Activated naive CD4-positive, alpha-beta T cell treated with anti-CD3 and anti-CD28 coated beads for 36 hours (primary cell): Measurements from ENCODE around the gene ZNF329. TPM values are rescaled to one million over a fixed set of nuclear protein-coding genes. Genes with fewer than 3 reads are reported as not detected.
"Not testable (repeated sequence)": the region's sequence is repeated elsewhere in the genome, so short reads cannot be mapped to it uniquely, and the experiment has no call there.

ENCODE experiments used
- CTCF ChIA-PET: fragments of 350-600 bp; sonication (Branson Sonifier 250); formaldehyde crosslinking; loops from one replicate; lab custom pipeline; 2021; ENCODE audit warnings: antibody characterized with exemption; lab: Charles Lee
- DNase-seq: peaks from one replicate; pipeline ENCODE4 v3.0.0-alpha.2; 2020
- H3K27ac Mint-ChIP-seq: one replicate; pipeline ENCODE4 v1.8.0; 2021; ENCODE audit warnings: mild to moderate bottlenecking, mixed read lengths
- H3K27me3 Mint-ChIP-seq: one replicate; pipeline ENCODE4 v1.8.0; 2021; ENCODE audit warnings: low read depth, mixed read lengths
- H3K36me3 Mint-ChIP-seq: one replicate; pipeline ENCODE4 v1.8.0; 2021; ENCODE audit warnings: low read depth, mixed read lengths
- H3K4me1 Mint-ChIP-seq: one replicate; pipeline ENCODE4 v1.8.0; 2021; ENCODE audit warnings: low read depth, mixed read lengths
- H3K4me3 Mint-ChIP-seq: one replicate; pipeline ENCODE4 v1.8.0; 2021; ENCODE audit warnings: mild to moderate bottlenecking, moderate library complexity, mixed read lengths
- H3K9me3 Mint-ChIP-seq: one replicate; pipeline ENCODE4 v1.8.0; 2021; ENCODE audit warnings: mixed read lengths
- intact Hi-C: fragments of 100-400 bp; cut with micrococcal nuclease; formaldehyde crosslinking; loops from one replicate; pipeline ENCODE4 v1.15.1; 2023
- total RNA-seq, 2 experiments: library from RNA; stranded (reverse); gene quantifications; one replicate each; pipeline ENCODE4 v1.2.3, GENCODE V29; 2021

Gene ZNF329
- total RNA-seq, 2 experiments from 2014 or later, result 4.3 to 4.8 TPM

DNA sequence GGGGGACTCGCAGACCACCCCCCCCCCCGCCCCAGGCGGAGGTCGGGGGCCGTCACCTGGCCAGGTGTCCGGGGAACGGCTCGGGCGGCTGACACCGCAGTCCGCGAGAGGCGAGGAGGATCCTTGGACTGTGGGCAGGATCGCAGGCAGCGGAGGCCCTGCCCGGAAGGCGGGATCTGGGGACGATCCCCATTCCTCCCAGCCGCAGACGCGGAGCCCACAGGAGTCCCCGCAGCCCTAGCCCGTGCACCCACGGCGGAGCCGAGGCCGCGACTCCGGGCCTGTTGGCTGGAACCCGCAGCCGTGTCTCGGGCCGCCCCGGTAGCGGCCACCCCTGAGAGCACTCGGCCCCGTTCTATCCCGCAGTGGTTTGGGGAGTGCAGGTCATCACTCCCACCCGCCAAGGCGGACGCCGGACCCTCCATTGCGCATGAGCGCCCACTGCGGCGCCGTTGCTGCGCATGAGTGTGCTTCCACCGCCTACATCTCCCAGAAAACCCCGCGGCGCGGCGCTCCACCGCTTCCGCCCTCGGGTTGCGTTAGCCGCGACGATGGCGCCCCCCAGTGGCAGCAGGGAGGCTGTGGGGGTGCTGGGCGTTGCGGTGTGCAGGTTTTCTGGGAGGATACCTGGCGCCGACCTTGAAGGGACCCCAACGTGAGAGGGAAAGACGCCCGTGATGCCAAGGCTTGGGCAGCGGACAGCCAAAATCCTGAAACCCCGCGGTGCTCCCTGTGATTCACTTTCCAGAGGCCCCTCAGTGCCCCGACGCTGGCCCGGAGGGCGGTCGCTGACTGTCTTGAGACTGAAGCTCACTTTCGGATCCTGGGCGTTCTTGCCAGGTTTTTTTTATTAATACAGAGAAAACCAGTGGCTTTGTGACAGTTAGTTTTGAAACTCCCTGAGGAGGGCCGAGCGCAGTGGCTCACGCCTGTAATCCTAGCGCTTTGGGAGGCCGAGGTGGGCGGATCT, 4.4 kb upstream of the ZNF329 start:
- Mint-ChIP-seq H3K4me1 (peaks cover 17% of the 10 kb centered on the region), H3K9me3 (peaks cover 5% of the 10 kb centered on the region), H3K27ac (no peak overlapping the region), H3K4me3 (peak overlapping the region; percentile 73), H3K27me3 (no peaks in the 10 kb centered on the region), H3K36me3 (no peaks in the 10 kb centered on the region)
- DNase-seq, result peak; percentile 97
- CTCF ChIA-PET, result no interaction called here
- intact Hi-C loops, result loop anchor here (1.0 to 10.0 kb wide), 10 partner anchors 28 to 1051 kb away; partner anchors contain the start of genes ZNF274, ZNF552, ZNF606 and ZNF772

DNA sequence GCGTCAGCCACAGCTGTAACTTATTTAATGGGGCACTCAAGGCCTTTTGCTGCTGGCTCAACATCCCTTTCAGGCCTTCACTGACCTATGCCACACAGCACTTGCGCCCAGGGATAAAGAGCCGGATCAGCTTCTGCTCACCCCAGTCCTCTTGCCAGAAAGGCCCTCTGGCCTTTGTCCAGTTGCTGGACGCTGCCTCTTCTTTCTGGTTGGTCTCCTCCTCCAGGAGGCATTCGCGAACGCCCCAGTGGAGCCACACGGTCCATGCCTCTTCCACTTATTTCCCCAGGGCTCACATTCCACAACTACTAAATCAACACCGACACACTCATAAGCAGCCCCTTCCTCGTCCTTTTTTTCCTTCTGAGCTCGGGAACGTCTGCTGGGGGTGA, 3.7 kb upstream of the ZNF329 start:
- CTCF ChIA-PET, result no interaction called here
- no peak overlapping the region for H3K27ac Mint-ChIP-seq
- no peak for DNase-seq
- intact Hi-C loops, result loop anchor here (2.0 to 10.0 kb wide), 5 partner anchors 29 to 679 kb away; partner anchors contain the start of genes ZNF274, ZNF552, ZNF772 and ZNF776
- H3K4me3 Mint-ChIP-seq, result peak overlapping the region; percentile 73
- H3K36me3 Mint-ChIP-seq, result no peaks in the 10 kb centered on the region
- no peaks in the 10 kb centered on the region for H3K27me3 Mint-ChIP-seq
- H3K4me1 Mint-ChIP-seq, result peaks cover 22% of the 10 kb centered on the region
- peaks cover 7% of the 10 kb centered on the region for H3K9me3 Mint-ChIP-seq

DNA sequence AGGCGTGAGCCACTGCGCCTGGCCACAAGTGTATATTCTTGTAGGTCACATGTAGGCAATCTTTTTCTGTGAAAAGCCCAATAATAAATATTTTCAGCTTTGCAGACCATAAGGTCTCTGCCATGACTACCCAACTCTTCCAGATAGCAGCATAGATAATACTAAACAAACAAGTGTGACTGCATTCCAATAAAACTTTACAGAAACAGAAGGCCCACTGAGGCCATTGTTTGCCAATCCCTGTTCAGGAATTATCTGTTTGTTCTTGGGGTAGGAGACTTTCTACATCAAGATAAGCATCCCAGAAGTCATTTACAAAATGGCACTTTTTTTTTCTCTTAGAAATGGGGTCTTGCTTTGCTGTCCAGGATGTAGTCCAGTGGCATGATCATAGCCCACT, 2.8 kb upstream of the ZNF329 start:
- Mint-ChIP-seq H3K36me3 (peaks cover 3% of the 10 kb centered on the region), H3K27ac (no peak overlapping the region)
- intact Hi-C loops, result loop anchor here (10.0 kb wide), 2 partner anchors 339 to 679 kb away; partner anchors contain the start of genes ZNF552 and ZNF772

DNA sequence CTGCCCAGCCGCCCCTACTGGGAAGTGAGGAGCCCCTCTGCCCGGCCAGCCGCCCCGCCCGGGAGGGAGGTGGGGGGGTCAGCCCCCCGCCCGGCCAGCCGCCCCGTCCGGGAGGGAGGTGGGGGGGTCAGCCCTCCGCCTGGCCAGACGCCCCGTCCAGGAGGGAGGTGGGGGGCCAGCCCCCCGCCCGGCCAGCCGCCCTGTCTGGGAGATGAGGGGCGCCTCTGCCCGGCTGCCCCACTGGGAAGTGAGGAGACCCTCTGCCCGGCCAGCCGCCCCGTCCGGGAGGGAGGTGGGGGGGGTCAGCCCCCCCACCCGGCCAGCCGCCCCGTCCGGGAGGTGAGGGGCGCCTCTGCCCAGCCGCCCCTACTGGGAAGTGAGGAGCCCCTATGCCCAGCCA, 3.1 kb downstream of the ZNF329 start:
- peaks cover 22% of the 10 kb centered on the region for H3K36me3 Mint-ChIP-seq
- H3K27me3 Mint-ChIP-seq, intact Hi-C loops, CTCF ChIA-PET, H3K27ac Mint-ChIP-seq, H3K4me3 Mint-ChIP-seq, DNase-seq: not testable (repeated sequence)
- H3K4me1 Mint-ChIP-seq, result peaks cover 16% of the 10 kb centered on the region
- peaks cover 24% of the 10 kb centered on the region for H3K9me3 Mint-ChIP-seq

More for the DNA sequence above, 2.8 kb upstream of the ZNF329 start:
- H3K4me1 Mint-ChIP-seq, result peaks cover 24% of the 10 kb centered on the region
- H3K9me3 Mint-ChIP-seq, result peaks cover 6% of the 10 kb centered on the region
- H3K4me3 Mint-ChIP-seq, result no peak overlapping the region
- no peaks in the 10 kb centered on the region for H3K27me3 Mint-ChIP-seq
- DNase-seq, result no peak
- CTCF ChIA-PET, result interaction anchor here (0.7 kb wide), 1 partner anchor 182 kb away, joined by 3 read pairs; no protein-coding TSS in a partner anchor

DNA sequence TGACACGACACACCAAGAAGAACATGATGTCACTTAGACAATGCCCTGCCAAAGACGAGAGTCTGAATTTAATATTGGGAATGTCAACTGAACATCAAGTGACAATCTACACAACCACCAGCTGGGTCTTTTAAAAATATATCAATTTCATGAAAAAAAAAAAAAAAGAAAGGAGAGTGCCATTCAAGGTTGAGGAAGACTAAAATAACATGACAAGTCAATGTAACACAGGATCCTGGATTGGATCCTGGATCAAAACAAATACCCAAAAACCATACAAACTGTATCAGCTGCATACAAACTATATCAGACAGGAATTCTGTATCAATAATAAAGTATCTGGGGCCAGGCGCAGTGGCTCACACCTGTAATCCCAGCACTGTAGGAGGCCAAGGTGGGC, 4.7 kb downstream of the ZNF329 start:
- peaks cover 10% of the 10 kb centered on the region for H3K4me1 Mint-ChIP-seq
- peaks cover 35% of the 10 kb centered on the region for H3K36me3 Mint-ChIP-seq
- H3K4me3 Mint-ChIP-seq, result no peak overlapping the region
- CTCF ChIA-PET, result interaction anchor here (0.7 kb wide), 1 partner anchor 14 kb away, joined by 3 read pairs; no protein-coding TSS in a partner anchor
- no peak for DNase-seq
- peaks cover 29% of the 10 kb centered on the region for H3K9me3 Mint-ChIP-seq
- intact Hi-C loops, result no loop called here
- no peaks in the 10 kb centered on the region for H3K27me3 Mint-ChIP-seq
- no peak overlapping the region for H3K27ac Mint-ChIP-seq

DNA sequence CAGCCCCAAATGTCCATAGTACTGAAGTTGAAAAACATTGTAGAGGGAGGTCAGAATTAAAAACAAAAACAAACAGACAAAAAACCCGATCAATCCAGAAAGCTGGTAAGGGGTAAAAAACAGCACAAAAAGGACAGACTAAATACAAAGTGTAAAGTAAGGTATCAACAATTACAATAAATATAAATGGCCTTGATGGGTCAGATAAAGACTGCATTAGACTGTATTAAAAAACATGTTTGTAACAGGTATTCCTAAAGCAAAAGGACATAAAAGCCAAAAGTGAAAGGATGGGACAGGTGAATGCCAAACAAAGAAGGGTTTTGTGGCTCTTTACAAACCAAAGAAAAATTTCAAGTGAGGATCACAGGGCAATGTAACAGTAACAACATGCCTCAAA, 16.3 kb downstream of the ZNF329 start:
- CTCF ChIA-PET, result interaction anchor here (0.6 kb wide), 1 partner anchor 677 kb away, joined by 3 read pairs; no protein-coding TSS in a partner anchor
- H3K9me3 Mint-ChIP-seq, result peaks cover 60% of the 10 kb centered on the region
- no peaks in the 10 kb centered on the region for H3K27me3 Mint-ChIP-seq
- DNase-seq, result no peak
- no peaks in the 10 kb centered on the region for H3K4me1 Mint-ChIP-seq
- intact Hi-C loops, result no loop called here
- no peak overlapping the region for H3K27ac Mint-ChIP-seq
- H3K36me3 Mint-ChIP-seq, result peaks cover 87% of the 10 kb centered on the region
- no peak overlapping the region for H3K4me3 Mint-ChIP-seq

DNA sequence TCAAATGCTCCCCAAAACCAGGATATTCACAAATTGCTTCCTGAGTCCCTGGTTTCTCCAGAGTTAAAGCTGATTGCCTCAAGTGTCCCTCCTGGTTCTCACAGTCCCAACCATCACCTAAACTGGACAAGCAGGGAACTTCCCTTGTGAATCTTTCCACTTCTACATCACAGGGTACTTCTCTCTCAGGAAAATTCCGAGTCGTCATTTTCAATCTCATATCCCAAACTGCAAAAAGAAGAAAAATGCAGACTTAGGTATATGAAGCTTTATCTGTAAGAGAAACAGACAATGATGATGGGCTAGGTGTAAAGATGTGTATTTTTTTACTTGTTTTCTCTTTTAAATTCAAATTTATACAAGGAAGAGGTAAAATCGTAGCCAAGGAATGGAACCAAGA, 21.3 kb downstream of the ZNF329 start:
- DNase-seq, result no peak
- no peaks in the 10 kb centered on the region for H3K4me1 Mint-ChIP-seq
- H3K9me3 Mint-ChIP-seq, result peaks cover 74% of the 10 kb centered on the region
- no peaks in the 10 kb centered on the region for H3K27me3 Mint-ChIP-seq
- CTCF ChIA-PET, result no interaction called here
- no peak overlapping the region for H3K27ac Mint-ChIP-seq
- H3K4me3 Mint-ChIP-seq, result no peak overlapping the region
- intact Hi-C loops, result no loop called here
- peaks cover 84% of the 10 kb centered on the region for H3K36me3 Mint-ChIP-seq

DNA sequence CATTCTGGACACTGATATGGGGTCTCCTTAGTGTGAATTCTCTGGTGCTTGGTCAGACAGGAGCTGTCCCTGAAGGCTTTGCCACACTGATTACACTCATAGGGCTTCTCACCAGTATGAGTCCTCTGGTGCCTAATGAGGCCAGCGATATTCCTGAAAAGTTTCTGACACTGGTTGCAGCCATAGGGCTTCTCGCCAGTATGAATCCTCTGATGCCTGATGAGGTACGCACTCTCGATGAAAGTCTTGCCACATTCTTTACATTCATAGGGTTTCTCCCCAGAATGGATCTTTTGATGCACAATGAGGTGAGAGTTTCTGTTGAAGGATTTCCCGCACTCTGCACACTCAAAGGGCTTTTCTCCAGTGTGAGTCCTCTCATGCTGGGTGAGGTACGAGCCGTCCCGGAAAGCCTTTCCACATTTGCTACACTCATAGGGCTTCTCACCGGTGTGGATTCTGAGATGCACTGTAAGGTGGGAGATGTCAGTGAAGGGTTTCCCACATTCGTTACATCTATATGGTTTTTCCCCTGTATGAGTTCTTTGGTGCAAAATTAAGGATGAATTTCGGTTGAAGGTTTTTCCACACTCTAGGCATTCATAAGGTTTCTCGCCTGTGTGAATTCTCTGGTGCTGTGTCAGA, 22.4 kb downstream of the ZNF329 start:
- intact Hi-C loops, result no loop called here

DNA sequence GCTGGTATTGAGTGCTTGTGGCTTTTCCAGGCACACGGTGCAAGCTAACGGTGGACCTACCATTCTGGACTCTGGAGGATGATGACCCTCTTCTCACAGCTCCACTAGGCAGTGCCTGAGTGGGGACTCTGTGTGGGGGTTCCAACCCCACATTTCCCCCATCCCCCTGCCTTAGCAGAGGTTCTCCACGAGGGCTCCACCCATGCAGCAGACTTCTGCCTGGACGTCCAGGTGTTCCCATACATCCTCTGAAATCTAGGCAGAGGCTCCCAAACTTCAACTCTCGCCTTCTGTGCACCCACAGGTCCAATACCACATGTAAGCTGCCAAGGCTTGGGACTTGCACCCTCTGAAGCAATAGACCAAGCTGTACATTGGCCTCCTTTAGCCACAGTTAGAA, 27.2 kb downstream of the ZNF329 start:
- Mint-ChIP-seq H3K4me1 (no peaks in the 10 kb centered on the region), H3K36me3 (peaks cover 54% of the 10 kb centered on the region), H3K4me3 (no peak overlapping the region), H3K27ac (no peak overlapping the region), H3K27me3 (peaks cover 6% of the 10 kb centered on the region), H3K9me3 (peaks cover 80% of the 10 kb centered on the region)
- CTCF ChIA-PET, result no interaction called here
- intact Hi-C loops, result no loop called here
- peak; percentile 7 for DNase-seq

More for the DNA sequence above, 22.4 kb downstream of the ZNF329 start:
- Mint-ChIP-seq H3K4me1 (no peaks in the 10 kb centered on the region), H3K36me3 (peaks cover 76% of the 10 kb centered on the region), H3K9me3 (peaks cover 76% of the 10 kb centered on the region), H3K4me3 (no peak overlapping the region), H3K27ac (no peak overlapping the region), H3K27me3 (no peaks in the 10 kb centered on the region)
- CTCF ChIA-PET, result no interaction called here
- no peak for DNase-seq

DNA sequence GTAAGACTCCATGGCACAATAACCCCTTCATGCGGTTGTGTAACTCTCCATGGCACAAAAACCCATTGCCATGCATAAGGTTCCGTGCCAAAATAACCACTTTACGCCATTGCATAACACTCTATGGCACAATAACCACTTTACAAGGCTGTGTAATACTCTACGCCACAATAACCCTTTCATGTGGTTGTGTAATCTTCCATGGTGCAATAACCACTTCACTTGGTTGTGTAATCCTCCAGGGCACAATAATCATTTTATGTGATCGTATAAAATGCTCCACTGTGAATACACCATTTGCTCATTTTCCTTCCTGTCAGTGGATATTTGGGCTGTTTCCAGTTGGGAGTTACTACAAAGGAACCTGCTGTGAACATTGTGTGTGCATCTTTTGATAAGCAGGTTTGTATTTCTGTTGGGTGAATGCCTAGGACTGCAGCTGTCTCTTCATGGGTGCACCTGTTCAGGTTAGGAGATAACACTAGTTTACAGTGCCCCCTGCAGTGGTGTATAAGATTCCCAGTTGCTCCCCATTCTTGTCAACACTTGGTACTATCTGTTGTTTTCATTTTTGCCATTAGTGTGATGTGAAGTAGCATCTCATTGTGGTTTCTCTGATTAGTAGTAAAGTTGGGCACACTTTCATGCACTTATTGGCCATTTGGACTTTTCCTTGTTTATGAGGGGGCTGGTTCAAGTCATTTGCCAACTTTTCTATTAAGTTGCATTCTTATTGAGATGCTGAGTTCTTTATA, 31.4 kb downstream of the ZNF329 start:
- Mint-ChIP-seq H3K27me3 (peaks cover 23% of the 10 kb centered on the region), H3K4me3 (no peak overlapping the region), H3K4me1 (peaks cover 4% of the 10 kb centered on the region), H3K9me3 (peaks cover 76% of the 10 kb centered on the region), H3K36me3 (peaks cover 42% of the 10 kb centered on the region), H3K27ac (no peak overlapping the region)
- DNase-seq, result no peak
- intact Hi-C loops, result no loop called here
- CTCF ChIA-PET, result interaction anchor here (0.5 kb wide), 1 partner anchor 450 kb away, joined by 4 read pairs; no protein-coding TSS in a partner anchor

DNA sequence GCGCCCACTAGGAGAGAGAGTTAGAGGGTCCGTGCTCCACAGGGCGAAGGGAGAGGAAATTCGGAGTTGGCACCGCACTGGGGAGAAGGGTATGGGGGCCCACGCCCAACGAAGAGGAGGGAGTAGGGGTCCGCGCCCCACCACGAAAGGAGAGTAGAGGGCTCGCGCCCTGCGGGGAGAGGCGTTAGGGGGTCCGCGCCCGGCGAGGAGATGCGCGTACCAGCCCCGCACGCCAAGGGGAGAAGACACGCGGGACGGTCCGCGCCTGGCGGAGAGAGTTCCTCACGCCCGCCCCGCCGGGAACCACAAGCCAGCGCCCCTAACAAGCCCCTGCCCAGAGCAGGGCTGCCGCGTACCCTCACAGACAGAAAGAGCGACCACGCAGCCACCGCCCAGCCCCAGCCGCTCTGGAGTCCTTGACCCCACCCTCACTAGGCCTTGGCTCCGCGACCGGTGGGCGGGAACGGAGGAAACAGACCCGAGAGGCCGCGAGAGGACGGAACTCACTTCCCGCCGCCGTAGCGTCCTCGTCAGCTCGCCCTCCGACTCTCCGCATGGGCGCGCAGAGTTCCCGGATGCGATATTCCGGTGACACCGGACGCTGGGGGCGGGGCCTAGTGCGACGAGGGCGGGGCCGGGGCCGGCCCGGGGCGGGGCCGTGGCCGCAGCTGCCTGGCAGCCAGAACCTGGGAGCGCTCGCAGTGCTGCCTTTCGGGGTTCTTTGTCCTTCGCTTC, 32.6 kb downstream of the ZNF329 start:
- intact Hi-C loops, result no loop called here
- H3K4me3 Mint-ChIP-seq, result no peak overlapping the region
- peaks cover 23% of the 10 kb centered on the region for H3K27me3 Mint-ChIP-seq
- no peak overlapping the region for H3K27ac Mint-ChIP-seq
- CTCF ChIA-PET, result no interaction called here
- peaks cover 4% of the 10 kb centered on the region for H3K4me1 Mint-ChIP-seq
- DNase-seq, result no peak
- peaks cover 71% of the 10 kb centered on the region for H3K9me3 Mint-ChIP-seq
- peaks cover 42% of the 10 kb centered on the region for H3K36me3 Mint-ChIP-seq
